Fibroblast of pulmonary artery (primary cell): Measurements from ENCODE around the gene LMX1B.
"Not testable (repeated sequence)": the region's sequence is repeated elsewhere in the genome, so short reads cannot be mapped to it uniquely, and the experiment has no call there.

Experiments
- DNase-seq: peaks from one replicate; pipeline ENCODE4 v3.0.0-alpha.2; 2010; ENCODE audit warnings: low read depth
- H3K4me3 ChIP-seq: replicated peaks from 2 replicates; pipeline ENCODE4 v1.5.1; 2011; ENCODE audit warnings: low read depth, mild to moderate bottlenecking, control low read depth, low read length, moderate library complexity
- TF ChIP-seq, protein P1 (sequence below): IDR thresholded peaks from 2 replicates; pipeline ENCODE4 v1.5.1; 2011; ENCODE audit warnings: mild to moderate bottlenecking, control low read depth, low read length, inconsistent platforms; ENCODE audit errors: missing control alignments

Gene LMX1B

DNA sequence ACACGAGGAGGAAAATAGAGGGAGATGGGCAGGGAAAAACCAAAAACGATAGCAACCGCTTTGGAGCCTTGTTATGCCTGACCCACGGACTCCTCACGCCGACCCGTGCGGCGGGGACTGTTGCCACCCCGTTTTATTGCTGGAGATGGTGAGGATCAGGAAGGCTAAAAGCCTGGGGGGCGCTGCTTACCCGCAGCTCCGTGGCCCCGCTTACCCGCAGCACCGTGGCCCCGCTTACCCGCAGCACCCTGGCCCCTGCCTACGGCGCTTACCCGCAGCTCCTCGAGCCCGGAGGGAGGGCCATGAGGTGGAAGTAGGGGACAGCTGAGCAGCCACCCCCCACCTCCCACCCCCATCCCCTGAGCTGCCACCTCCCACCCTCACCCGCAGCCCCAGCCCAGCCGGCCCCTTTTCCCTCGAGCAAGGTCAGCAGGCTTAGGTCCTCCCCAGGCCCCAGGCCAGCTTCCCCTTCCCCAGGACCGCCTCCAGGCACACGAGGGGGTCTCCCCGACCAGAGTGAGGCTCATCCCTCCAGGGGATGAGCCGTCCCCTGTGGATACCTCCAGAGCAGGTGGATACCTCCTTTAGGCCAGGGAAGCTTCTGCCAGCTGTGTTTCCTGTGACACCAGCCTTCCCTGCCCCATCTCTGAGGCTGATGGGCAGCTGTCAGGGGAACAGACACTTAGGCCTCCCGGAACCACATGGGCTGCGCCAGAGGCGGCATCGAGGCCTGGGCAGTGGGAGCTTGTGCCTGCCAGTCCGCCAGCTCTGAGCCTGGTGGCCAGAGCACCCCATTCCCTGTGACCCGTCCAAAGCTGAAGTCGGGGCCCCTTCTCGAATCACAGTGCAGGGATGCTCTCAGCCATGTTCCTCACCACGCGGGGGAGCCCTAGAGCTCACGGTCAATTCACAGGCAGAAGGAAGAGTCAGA, 92.3 kb downstream of the LMX1B start:
- TF ChIP-seq, protein P1, sequence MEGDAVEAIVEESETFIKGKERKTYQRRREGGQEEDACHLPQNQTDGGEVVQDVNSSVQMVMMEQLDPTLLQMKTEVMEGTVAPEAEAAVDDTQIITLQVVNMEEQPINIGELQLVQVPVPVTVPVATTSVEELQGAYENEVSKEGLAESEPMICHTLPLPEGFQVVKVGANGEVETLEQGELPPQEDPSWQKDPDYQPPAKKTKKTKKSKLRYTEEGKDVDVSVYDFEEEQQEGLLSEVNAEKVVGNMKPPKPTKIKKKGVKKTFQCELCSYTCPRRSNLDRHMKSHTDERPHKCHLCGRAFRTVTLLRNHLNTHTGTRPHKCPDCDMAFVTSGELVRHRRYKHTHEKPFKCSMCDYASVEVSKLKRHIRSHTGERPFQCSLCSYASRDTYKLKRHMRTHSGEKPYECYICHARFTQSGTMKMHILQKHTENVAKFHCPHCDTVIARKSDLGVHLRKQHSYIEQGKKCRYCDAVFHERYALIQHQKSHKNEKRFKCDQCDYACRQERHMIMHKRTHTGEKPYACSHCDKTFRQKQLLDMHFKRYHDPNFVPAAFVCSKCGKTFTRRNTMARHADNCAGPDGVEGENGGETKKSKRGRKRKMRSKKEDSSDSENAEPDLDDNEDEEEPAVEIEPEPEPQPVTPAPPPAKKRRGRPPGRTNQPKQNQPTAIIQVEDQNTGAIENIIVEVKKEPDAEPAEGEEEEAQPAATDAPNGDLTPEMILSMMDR = peak; percentile 59
- no peak overlapping the region for H3K4me3 ChIP-seq
- DNase-seq = peak; percentile 45

DNA sequence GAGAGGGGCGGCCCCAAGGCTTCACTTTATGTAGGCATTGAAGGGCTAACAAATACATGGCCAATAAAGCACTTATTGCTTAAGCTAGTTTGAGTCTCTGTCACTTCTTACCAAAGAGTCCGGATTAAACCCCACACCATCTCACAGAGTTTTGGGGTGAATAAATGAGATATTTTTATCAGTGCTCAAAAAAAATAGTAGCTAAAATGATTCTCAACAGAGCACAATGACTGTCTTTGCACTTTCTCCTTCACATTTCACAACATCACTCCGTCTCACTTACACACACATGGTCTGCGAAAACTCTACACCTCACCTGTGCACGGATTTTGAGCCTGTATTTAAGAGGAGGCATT, 92.9 kb downstream of the LMX1B start:
- DNase-seq = no peak

DNA sequence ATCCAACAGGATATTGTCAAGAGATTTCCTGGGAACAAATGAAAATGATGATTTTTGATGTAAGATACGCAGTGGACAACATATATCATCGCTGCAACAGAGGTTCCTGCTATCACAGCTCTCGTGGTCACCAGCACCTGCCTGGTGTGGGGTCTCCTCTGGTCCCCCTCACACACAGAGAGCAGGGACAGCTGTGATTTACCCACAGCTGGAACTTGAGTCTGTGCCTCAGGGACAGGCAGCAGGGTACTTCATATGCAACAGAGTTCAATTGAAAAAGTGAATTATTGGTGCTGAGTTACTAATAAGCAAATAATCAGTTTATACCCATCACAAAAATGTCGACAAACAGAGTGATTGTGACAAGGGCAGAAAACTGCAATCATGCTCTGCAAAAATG, 93.4 kb downstream of the LMX1B start:
- DNase-seq = no peak
- no peak overlapping the region for H3K4me3 ChIP-seq
- TF ChIP-seq, protein P1 = no peak

More for the DNA sequence above, 92.9 kb downstream of the LMX1B start:
- no peak overlapping the region for H3K4me3 ChIP-seq
- TF ChIP-seq, protein P1 = no peak

DNA sequence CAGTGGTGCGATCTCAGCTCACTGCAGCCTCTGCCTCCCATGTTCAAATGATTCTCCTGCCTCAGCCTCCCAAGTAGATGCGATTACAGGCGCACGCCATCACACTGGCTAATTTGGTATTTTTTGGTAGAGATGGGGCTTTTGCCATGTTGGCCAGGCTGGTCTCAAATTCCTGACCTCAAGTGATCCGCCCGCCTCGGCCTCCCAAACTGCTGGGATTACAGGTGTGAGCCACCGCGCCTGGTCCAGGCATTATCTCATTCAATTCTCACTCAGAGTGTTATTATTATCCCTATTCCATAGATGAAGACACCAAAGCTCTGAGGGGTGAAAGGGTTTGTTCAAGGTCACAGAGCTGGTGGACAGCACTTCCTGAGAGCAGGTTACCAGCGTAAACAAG, 94.0 kb downstream of the LMX1B start:
- not testable (repeated sequence) for H3K4me3 ChIP-seq, DNase-seq

DNA sequence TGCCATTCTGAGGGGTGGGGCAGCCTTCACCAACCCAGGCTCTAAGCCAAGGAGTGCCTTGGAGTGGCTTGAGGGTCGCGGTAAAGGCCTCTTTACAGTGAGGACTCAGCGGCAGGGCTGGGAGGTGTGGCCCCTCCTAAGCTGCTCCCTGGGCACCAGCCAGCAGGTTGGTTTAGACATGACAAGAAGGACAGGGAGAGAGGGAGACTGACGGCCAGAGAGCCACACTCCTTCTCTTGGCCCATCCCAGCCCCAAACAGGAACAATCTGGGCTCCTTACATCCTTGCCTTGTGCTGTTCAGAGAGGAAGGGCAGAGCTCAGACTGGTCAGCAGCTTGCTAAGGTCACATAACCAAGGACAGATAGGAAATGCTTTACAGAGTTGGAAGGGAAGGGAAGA, 94.5 kb downstream of the LMX1B start:
- H3K4me3 ChIP-seq = no peak overlapping the region
- DNase-seq = no peak
- TF ChIP-seq, protein P1 = no peak

DNA sequence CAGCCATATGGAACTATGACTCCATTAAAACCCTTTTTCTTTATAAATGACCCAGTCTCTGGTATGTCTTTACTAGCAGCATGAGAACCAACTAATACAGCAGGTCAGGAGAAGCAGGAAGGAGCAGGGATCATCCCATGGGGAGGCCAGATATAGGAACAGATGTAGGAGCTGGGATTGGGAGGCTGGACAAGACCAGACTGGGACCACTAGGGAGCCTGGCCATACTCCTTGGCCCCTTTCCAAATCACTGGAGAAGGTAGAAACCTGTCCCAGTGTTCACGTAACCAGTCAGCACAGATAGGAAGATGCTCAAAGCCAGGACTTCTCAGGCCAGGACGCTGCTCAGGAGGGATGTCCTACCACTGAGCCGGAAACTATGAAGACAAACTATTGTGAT, 95.5 kb downstream of the LMX1B start:
- DNase-seq = no peak
- TF ChIP-seq, protein P1 = no peak
- no peak overlapping the region for H3K4me3 ChIP-seq

DNA sequence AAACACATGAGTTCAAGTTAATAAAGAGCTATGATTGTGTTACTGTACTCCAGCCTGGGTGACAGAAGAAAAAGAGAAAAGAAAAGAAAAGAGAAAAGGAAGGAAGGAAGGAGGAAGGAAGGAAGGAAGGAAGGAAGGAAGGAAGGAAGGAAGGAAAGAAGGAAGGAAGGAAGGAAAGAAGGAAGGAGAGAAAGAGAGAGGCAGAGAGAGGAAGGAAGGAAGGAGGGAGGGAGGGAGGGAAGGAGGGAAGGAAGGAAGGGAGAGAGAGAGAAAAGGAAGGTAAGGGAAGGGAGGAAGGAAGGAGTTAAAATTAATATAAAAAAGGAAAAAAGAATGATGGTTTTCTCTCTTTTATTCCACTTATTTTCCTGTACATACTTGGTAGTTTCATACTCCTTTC, 101.7 kb downstream of the LMX1B start:
- TF ChIP-seq, protein P1 = no peak
- no peak for DNase-seq
- H3K4me3 ChIP-seq = no peak overlapping the region

DNA sequence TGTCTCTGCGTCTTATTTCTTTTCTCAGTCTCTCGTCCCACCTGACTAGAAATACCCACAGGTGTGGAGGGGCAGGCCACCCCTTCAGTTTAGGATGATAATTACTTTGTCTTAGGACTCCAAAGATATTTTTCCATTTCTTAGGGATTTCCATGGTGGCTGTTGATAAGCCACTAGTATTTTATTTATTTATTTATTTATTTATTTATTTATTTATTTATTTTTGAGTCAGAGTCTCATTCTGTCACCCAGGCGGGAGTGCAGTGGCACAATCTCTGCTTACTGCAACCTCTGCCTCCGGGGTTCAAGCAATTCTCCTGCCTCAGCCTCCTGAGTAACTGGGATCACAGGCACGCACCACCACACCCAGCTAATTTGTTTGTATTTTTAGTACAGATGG, 103.7 kb downstream of the LMX1B start:
- not testable (repeated sequence) for H3K4me3 ChIP-seq, DNase-seq
